K562 (cell line): ENCODE measurements around the gene IRF9. TPM values are rescaled to one million over a fixed set of nuclear protein-coding genes. Genes with fewer than 3 reads are reported as not detected.

Source experiments
- BCOR ChIP-seq: fragments of 450-650 bp; IDR thresholded peaks from 2 replicates; pipeline ENCODE4 v1.6.1; 2016
- CHD4 ChIP-seq: fragments of 200-600 bp; sonication (generic); IDR thresholded peaks from 3 replicates; pipeline ENCODE4 v1.6.1; 2012; ENCODE audit warnings: low read depth, mild to moderate bottlenecking, mixed read lengths, low read length, inconsistent platforms; ENCODE audit not compliant: insufficient read depth, insufficient replicate concordance, poor library complexity, severe bottlenecking
- ETV1 ChIP-seq: fragments of 450-650 bp; conservative IDR thresholded peaks from 2 replicates; pipeline ENCODE4 v1.6.1; 2016; ENCODE audit warnings: missing genetic modification characterization, control low read depth, low read depth, missing compliant biosample characterization
- GMEB1 ChIP-seq: fragments of 250-450 bp; sonication (Bioruptor Pico); IDR thresholded peaks from 2 replicates; pipeline ENCODE4 v1.4.0; 2020; ENCODE audit warnings: mild to moderate bottlenecking
- HDAC1 ChIP-seq, 2 experiments: fragments of 450-650 bp; IDR thresholded peaks; 2 replicates each; pipeline ENCODE4 v1.6.1; 2016 to 2017; ENCODE audit warnings: inconsistent platforms in 1 of 2, mild to moderate bottlenecking in 1 of 2, moderate library complexity in 1 of 2
- HNRNPUL1 ChIP-seq: fragments of 200-400 bp; formaldehyde crosslinking; IDR thresholded peaks from 2 replicates; pipeline ENCODE4 v1.6.1; 2017; ENCODE audit warnings: low read length
- KAT7 ChIP-seq: sonication (generic); formaldehyde crosslinking; IDR thresholded peaks from 2 replicates; pipeline ENCODE4 v1.8.0; 2022; ENCODE audit warnings: missing genetic modification reagents, mild to moderate bottlenecking, borderline replicate concordance
- MTA1 ChIP-seq: fragments of 450-650 bp; IDR thresholded peaks from 2 replicates; pipeline ENCODE4 v1.6.1; 2017; ENCODE audit warnings: borderline replicate concordance
- NUFIP1 ChIP-seq: fragments of 450-650 bp; IDR thresholded peaks from 2 replicates; pipeline ENCODE4 v1.6.1; 2018; ENCODE audit not compliant: partially characterized antibody
- YY1 ChIP-seq, 3 experiments: IDR thresholded peaks; 2 replicates each; pipeline ENCODE4 v1.6.1; 2011; ENCODE audit warnings: low read length in 2 of 3, mild to moderate bottlenecking in 2 of 3, moderate library complexity in 2 of 3, borderline replicate concordance in 1 of 3, control low read depth in 1 of 3, low read depth in 1 of 3; ENCODE audit not compliant: insufficient read depth in 3 of 3, insufficient replicate concordance in 2 of 3, control insufficient read depth in 1 of 3, insufficient read length in 1 of 3; ENCODE audit errors: extremely low read depth in 1 of 3
- ZNF764 ChIP-seq: fragments of 250-450 bp; sonication (Bioruptor Pico); IDR thresholded peaks from 2 replicates; pipeline ENCODE4 v1.4.0; 2020; ENCODE audit warnings: low read depth, mild to moderate bottlenecking, moderate library complexity
- polyA plus RNA-seq, 8 experiments: library from polyadenylated mRNA; depleted of rRNA in 4 of 8; stranded (reverse) in 5 of 8; unstranded in 3 of 8; fragments of >200 nt; fragmentation: Nextera tagmentation in 2 of 8; fragmentation: Illumina TruSeq in 1 of 8; extraction: Ambion mirVana in 2 of 8; extraction: Trizol in 1 of 8; gene quantifications; 2 replicates each; pipeline versions ENCODE4 v1.2.1 to v1.2.3, GENCODE V29; 2011 to 2014; ENCODE audit warnings: inconsistent platforms in 1 of 8, missing spikeins in 1 of 8
- total RNA-seq, 7 experiments: library from RNA; depleted of rRNA in 6 of 7; stranded (reverse); fragments of >200 nt in 6 of 7; fragmentation: Illumina TruSeq in 2 of 7; extraction: Trizol in 2 of 7; gene quantifications; 2 replicates each; pipeline versions ENCODE4 v1.2.1 to v1.2.3, GENCODE V29; 2011 to 2021; ENCODE audit warnings: low replicate concordance in 1 of 7
- TF ChIP-seq, protein P1 (sequence below): fragments of 250-450 bp; sonication (Bioruptor Pico); IDR thresholded peaks from 2 replicates; pipeline ENCODE4 v1.6.1; 2021; ENCODE audit warnings: mild to moderate bottlenecking
- TF ChIP-seq, protein P2 (sequence below): fragments of 200-800 bp; sonication (Bioruptor generic); IDR thresholded peaks from 2 replicates; pipeline ENCODE4 v1.6.1; 2016; ENCODE audit warnings: missing genetic modification characterization, missing compliant biosample characterization
- TF ChIP-seq, protein P3 (sequence below): sonication (generic); formaldehyde crosslinking; IDR thresholded peaks from 2 replicates; pipeline ENCODE4 v1.8.0; 2023; ENCODE audit warnings: mild to moderate bottlenecking, missing genetic modification reagents

The IRF9 gene
- total and polyA plus RNA-seq, 9 of the 15 experiments (the other 6 are each of a cell fraction or from before 2014, with no cell fraction given): 0.79 to 14.8 (median 6.1) TPM

- TF ChIP-seq, protein P1, sequence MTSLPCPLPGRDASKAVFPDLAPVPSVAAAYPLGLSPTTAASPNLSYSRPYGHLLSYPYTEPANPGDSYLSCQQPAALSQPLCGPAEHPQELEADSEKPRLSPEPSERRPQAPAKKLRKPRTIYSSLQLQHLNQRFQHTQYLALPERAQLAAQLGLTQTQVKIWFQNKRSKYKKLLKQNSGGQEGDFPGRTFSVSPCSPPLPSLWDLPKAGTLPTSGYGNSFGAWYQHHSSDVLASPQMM: no peak
- TF ChIP-seq GMEB1 (CRISPR knock-in tag) (peak; percentile 10; the same call in 1 of the 2 replicates), BCOR (peak; percentile 47; the same call in 1 of the 2 replicates), HNRNPUL1 (no peak), ETV1 (peak; percentile 94), CHD4 (no peak), NUFIP1 (no peak), HDAC1 (IDR thresholded peaks at IDR 0.05) (0 out of 4 replicates have a peak, but pooled peaks of 1 of the 2 experiments have one; percentile 56), KAT7 (0 out of 2 replicates have a peak, but pooled peaks have one; percentile 57), ZNF764 (CRISPR knock-in tag) (no peak), MTA1 (0 out of 2 replicates have a peak, but pooled peaks have one; percentile 1), YY1 (IDR thresholded peaks at IDR 0.05; ENCODE audit: borderline replicate concordance in 1 of 3, control insufficient read depth in 1 of 3, extremely low read depth in 1 of 3, insufficient read depth in 3 of 3, insufficient read length in 1 of 3, insufficient replicate concordance in 2 of 3, low read depth in 1 of 3, low read length in 2 of 3) (peak in 2 of 3 experiments; percentile 9 to 42)
- TF ChIP-seq, protein P2, sequence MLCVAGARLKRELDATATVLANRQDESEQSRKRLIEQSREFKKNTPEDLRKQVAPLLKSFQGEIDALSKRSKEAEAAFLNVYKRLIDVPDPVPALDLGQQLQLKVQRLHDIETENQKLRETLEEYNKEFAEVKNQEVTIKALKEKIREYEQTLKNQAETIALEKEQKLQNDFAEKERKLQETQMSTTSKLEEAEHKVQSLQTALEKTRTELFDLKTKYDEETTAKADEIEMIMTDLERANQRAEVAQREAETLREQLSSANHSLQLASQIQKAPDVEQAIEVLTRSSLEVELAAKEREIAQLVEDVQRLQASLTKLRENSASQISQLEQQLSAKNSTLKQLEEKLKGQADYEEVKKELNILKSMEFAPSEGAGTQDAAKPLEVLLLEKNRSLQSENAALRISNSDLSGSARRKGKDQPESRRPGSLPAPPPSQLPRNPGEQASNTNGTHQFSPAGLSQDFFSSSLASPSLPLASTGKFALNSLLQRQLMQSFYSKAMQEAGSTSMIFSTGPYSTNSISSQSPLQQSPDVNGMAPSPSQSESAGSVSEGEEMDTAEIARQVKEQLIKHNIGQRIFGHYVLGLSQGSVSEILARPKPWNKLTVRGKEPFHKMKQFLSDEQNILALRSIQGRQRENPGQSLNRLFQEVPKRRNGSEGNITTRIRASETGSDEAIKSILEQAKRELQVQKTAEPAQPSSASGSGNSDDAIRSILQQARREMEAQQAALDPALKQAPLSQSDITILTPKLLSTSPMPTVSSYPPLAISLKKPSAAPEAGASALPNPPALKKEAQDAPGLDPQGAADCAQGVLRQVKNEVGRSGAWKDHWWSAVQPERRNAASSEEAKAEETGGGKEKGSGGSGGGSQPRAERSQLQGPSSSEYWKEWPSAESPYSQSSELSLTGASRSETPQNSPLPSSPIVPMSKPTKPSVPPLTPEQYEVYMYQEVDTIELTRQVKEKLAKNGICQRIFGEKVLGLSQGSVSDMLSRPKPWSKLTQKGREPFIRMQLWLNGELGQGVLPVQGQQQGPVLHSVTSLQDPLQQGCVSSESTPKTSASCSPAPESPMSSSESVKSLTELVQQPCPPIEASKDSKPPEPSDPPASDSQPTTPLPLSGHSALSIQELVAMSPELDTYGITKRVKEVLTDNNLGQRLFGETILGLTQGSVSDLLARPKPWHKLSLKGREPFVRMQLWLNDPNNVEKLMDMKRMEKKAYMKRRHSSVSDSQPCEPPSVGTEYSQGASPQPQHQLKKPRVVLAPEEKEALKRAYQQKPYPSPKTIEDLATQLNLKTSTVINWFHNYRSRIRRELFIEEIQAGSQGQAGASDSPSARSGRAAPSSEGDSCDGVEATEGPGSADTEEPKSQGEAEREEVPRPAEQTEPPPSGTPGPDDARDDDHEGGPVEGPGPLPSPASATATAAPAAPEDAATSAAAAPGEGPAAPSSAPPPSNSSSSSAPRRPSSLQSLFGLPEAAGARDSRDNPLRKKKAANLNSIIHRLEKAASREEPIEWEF (CRISPR knock-in tag): no peak
- TF ChIP-seq, protein P3, sequence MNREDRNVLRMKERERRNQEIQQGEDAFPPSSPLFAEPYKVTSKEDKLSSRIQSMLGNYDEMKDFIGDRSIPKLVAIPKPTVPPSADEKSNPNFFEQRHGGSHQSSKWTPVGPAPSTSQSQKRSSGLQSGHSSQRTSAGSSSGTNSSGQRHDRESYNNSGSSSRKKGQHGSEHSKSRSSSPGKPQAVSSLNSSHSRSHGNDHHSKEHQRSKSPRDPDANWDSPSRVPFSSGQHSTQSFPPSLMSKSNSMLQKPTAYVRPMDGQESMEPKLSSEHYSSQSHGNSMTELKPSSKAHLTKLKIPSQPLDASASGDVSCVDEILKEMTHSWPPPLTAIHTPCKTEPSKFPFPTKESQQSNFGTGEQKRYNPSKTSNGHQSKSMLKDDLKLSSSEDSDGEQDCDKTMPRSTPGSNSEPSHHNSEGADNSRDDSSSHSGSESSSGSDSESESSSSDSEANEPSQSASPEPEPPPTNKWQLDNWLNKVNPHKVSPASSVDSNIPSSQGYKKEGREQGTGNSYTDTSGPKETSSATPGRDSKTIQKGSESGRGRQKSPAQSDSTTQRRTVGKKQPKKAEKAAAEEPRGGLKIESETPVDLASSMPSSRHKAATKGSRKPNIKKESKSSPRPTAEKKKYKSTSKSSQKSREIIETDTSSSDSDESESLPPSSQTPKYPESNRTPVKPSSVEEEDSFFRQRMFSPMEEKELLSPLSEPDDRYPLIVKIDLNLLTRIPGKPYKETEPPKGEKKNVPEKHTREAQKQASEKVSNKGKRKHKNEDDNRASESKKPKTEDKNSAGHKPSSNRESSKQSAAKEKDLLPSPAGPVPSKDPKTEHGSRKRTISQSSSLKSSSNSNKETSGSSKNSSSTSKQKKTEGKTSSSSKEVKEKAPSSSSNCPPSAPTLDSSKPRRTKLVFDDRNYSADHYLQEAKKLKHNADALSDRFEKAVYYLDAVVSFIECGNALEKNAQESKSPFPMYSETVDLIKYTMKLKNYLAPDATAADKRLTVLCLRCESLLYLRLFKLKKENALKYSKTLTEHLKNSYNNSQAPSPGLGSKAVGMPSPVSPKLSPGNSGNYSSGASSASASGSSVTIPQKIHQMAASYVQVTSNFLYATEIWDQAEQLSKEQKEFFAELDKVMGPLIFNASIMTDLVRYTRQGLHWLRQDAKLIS (CRISPR knock-in tag): 0 out of 2 replicates have a peak, but pooled peaks have one; percentile 57
Measured at GRCh38 chr14:24113801-24114531, 47.1 kb upstream of the IRF9 start (continued).
